Measurements from ENCODE around the gene CELA3B.

GRCh38 chr1:21935891-21936365 lies 40.9 kb upstream of the CELA3B start:
- TF ChIP-seq CTCF (IDR thresholded peaks at IDR 0.05; ENCODE audit: insufficient read depth, low read length) (no peak), SPI1 (IDR thresholded peaks at IDR 0.05; ENCODE audit: borderline replicate concordance, low read depth) (no peak), GABPA (IDR thresholded peaks at IDR 0.05; ENCODE audit: low read depth) (no peak), POLR2AphosphoS5 (IDR thresholded peaks at IDR 0.05; ENCODE audit: low read depth) (no peak)
- TF ChIP-seq, protein P1, sequence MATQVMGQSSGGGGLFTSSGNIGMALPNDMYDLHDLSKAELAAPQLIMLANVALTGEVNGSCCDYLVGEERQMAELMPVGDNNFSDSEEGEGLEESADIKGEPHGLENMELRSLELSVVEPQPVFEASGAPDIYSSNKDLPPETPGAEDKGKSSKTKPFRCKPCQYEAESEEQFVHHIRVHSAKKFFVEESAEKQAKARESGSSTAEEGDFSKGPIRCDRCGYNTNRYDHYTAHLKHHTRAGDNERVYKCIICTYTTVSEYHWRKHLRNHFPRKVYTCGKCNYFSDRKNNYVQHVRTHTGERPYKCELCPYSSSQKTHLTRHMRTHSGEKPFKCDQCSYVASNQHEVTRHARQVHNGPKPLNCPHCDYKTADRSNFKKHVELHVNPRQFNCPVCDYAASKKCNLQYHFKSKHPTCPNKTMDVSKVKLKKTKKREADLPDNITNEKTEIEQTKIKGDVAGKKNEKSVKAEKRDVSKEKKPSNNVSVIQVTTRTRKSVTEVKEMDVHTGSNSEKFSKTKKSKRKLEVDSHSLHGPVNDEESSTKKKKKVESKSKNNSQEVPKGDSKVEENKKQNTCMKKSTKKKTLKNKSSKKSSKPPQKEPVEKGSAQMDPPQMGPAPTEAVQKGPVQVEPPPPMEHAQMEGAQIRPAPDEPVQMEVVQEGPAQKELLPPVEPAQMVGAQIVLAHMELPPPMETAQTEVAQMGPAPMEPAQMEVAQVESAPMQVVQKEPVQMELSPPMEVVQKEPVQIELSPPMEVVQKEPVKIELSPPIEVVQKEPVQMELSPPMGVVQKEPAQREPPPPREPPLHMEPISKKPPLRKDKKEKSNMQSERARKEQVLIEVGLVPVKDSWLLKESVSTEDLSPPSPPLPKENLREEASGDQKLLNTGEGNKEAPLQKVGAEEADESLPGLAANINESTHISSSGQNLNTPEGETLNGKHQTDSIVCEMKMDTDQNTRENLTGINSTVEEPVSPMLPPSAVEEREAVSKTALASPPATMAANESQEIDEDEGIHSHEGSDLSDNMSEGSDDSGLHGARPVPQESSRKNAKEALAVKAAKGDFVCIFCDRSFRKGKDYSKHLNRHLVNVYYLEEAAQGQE (IDR thresholded peaks at IDR 0.05; ENCODE audit: insufficient replicate concordance, low read depth): no peak
